H1 (cell line): ENCODE results near the gene TINAG. TPM values are rescaled to one million over a fixed set of nuclear protein-coding genes. Genes with fewer than 3 reads are reported as not detected.

ENCODE experiments used
- CTCF ChIA-PET: fragments of 300-600 bp; sonication (Branson Sonifier 250); formaldehyde crosslinking; loops from one replicate; lab custom pipeline; 2021; ENCODE audit not compliant: partially characterized antibody; lab: Charles Lee
- POLR2A ChIA-PET: fragments of 300-600 bp; sonication (Branson Sonifier 250); formaldehyde crosslinking; loops from one replicate; lab custom pipeline; 2021; ENCODE audit warnings: inconsistent platforms; ENCODE audit not compliant: partially characterized antibody; lab: Charles Lee
- DNase-seq, 2 experiments: peaks; one replicate each; pipeline versions ENCODE4 v3.0.0 to v3.0.0-alpha.2; 2010 to 2022; ENCODE audit warnings: low spot score in 2 of 2, low read depth in 1 of 2, mixed read lengths in 1 of 2
- FAIRE-seq: peaks from 2 replicates; lab custom pipeline; 2011; peaks lifted over from hg19 to GRCh38; lab: Jason Lieb, UNC
- H2AFZ ChIP-seq: 2 replicates; pipeline ENCODE4 v1.8.1; 2012; ENCODE audit warnings: low read length, inconsistent platforms
- H2AK5ac ChIP-seq: 2 replicates; pipeline ENCODE4 v1.6.1; 2013; ENCODE audit warnings: low read depth, low read length
- H2BK120ac ChIP-seq: replicated peaks from 2 replicates; pipeline ENCODE3; 2013; ENCODE audit warnings: low read depth, low read length, inconsistent platforms
- H2BK12ac ChIP-seq: 2 replicates; pipeline ENCODE4 v1.6.1; 2013; ENCODE audit warnings: low read depth, low read length
- H2BK15ac ChIP-seq: 2 replicates; pipeline ENCODE4 v1.6.1; 2013; ENCODE audit warnings: low read length
- H2BK20ac ChIP-seq: 2 replicates; pipeline ENCODE4 v1.6.1; 2013; ENCODE audit warnings: low read length
- H2BK5ac ChIP-seq: 2 replicates; pipeline ENCODE4 v1.6.1; 2013; ENCODE audit warnings: low read depth, low read length
- H3K14ac ChIP-seq: 2 replicates; pipeline ENCODE4 v1.6.1; 2013; ENCODE audit warnings: inconsistent platforms; ENCODE audit not compliant: insufficient read length
- H3K18ac ChIP-seq: 2 replicates; pipeline ENCODE4 v1.6.1; 2013; ENCODE audit warnings: low read length; ENCODE audit errors: extremely low read depth
- H3K23ac ChIP-seq: 2 replicates; pipeline ENCODE4 v1.6.1; 2013; ENCODE audit warnings: inconsistent platforms; ENCODE audit not compliant: insufficient read length
- H3K23me2 ChIP-seq: 2 replicates; pipeline ENCODE4 v1.6.1; 2013; ENCODE audit warnings: low read depth, low read length
- H3K27ac ChIP-seq: 2 replicates; pipeline ENCODE4 v1.6.1; 2011; ENCODE audit warnings: low read depth, low read length, inconsistent platforms
- H3K27me3 ChIP-seq, 4 experiments: replicated peaks in 1 of 4; 1 replicate in 1 of 4; 2 replicates in 3 of 4; pipeline versions ENCODE4 v1.6.1 to v1.8.1; 2011 to 2013; ENCODE audit warnings: low read length in 3 of 4, mild to moderate bottlenecking in 3 of 4, inconsistent platforms in 2 of 4, mixed read lengths in 2 of 4, moderate library complexity in 1 of 4; ENCODE audit not compliant: control insufficient read depth in 3 of 4, insufficient read depth in 3 of 4; ENCODE audit errors: extremely low read depth in 1 of 4
- H3K36me3 ChIP-seq, 4 experiments: 2 replicates each; pipeline versions ENCODE4 v1.6.1 to v1.8.1; 2011 to 2013; ENCODE audit warnings: mild to moderate bottlenecking in 4 of 4, low read length in 3 of 4, moderate library complexity in 2 of 4, control low read depth in 1 of 4, inconsistent platforms in 1 of 4; ENCODE audit not compliant: insufficient read depth in 4 of 4, control insufficient read depth in 2 of 4
- H3K4ac ChIP-seq: replicated peaks from 2 replicates; pipeline ENCODE3; 2013; ENCODE audit warnings: low read length, low read depth, mixed read lengths, inconsistent platforms; ENCODE audit not compliant: insufficient read length
- H3K4me1 ChIP-seq, 4 experiments: replicated peaks in 1 of 4; 1 replicate in 1 of 4; 2 replicates in 3 of 4; pipeline versions ENCODE4 v1.6.1 to v1.8.1; 2011 to 2013; ENCODE audit warnings: low read length in 3 of 4, inconsistent platforms in 2 of 4, mixed read lengths in 1 of 4; ENCODE audit not compliant: insufficient read depth in 4 of 4, control insufficient read depth in 3 of 4
- H3K4me2 ChIP-seq, 2 experiments: 2 replicates each; pipeline versions ENCODE4 v1.6.1 to v1.8.1; 2011 to 2013; ENCODE audit warnings: low read depth in 2 of 2, low read length in 2 of 2, control low read depth in 1 of 2, inconsistent platforms in 1 of 2, mild to moderate bottlenecking in 1 of 2; ENCODE audit not compliant: insufficient read depth in 1 of 2
- H3K4me3 ChIP-seq, 4 experiments: fragments of 200-600, 300-600 bp in 1 of 4; sonication (generic), shearing (Covaris generic), sonication (Bioruptor Twin) in 1 of 4; 2 replicates each; pipeline versions ENCODE4 v1.5.1 to v1.8.1; 2011 to 2016; ENCODE audit warnings: low read length in 4 of 4, low read depth in 3 of 4, control low read depth in 2 of 4, inconsistent platforms in 2 of 4, mild to moderate bottlenecking in 2 of 4, mixed read lengths in 1 of 4, moderate library complexity in 1 of 4; ENCODE audit not compliant: insufficient read depth in 2 of 4; ENCODE audit errors: extremely low read depth in 1 of 4
- H3K56ac ChIP-seq: replicated peaks from 2 replicates; pipeline ENCODE3; 2013; ENCODE audit warnings: low read depth, mild to moderate bottlenecking, mixed read lengths, low read length, inconsistent platforms; ENCODE audit not compliant: insufficient read length
- H3K79me1 ChIP-seq: 2 replicates; pipeline ENCODE4 v1.6.1; 2013; ENCODE audit warnings: low read depth, low read length, control low read depth
- H3K79me2 ChIP-seq, 2 experiments: 2 replicates each; pipeline versions ENCODE4 v1.6.1 to v1.8.1; 2012 to 2013; ENCODE audit warnings: low read length in 2 of 2, mild to moderate bottlenecking in 2 of 2, inconsistent platforms in 1 of 2; ENCODE audit not compliant: insufficient read depth in 2 of 2, control insufficient read depth in 1 of 2
- H3K9ac ChIP-seq, 4 experiments: replicated peaks in 1 of 4; 1 replicate in 1 of 4; 2 replicates in 3 of 4; pipeline versions ENCODE4 v1.6.1 to v1.8.1; 2011 to 2013; ENCODE audit warnings: low read depth in 3 of 4, low read length in 3 of 4, control low read depth in 2 of 4, mild to moderate bottlenecking in 2 of 4, moderate library complexity in 2 of 4, inconsistent platforms in 1 of 4; ENCODE audit errors: extremely low read depth in 1 of 4
- H3K9me3 ChIP-seq, 2 experiments: 2 replicates each; pipeline versions ENCODE4 v1.6.1 to v1.8.1; 2012 to 2013; ENCODE audit warnings: mild to moderate bottlenecking in 2 of 2, moderate library complexity in 2 of 2, control low read depth in 1 of 2, inconsistent platforms in 1 of 2, low read depth in 1 of 2, low read length in 1 of 2, mixed read lengths in 1 of 2; ENCODE audit not compliant: insufficient read depth in 2 of 2
- H4K20me1 ChIP-seq, 2 experiments: replicated peaks in 1 of 2; 2 replicates each; pipeline versions ENCODE3 to v1.8.1; 2011 to 2013; ENCODE audit warnings: inconsistent platforms in 2 of 2, low read length in 2 of 2, mild to moderate bottlenecking in 1 of 2; ENCODE audit not compliant: insufficient read depth in 2 of 2, control insufficient read depth in 1 of 2
- H4K5ac ChIP-seq: 2 replicates; pipeline ENCODE4 v1.6.1; 2013; ENCODE audit warnings: low read length, low read depth, mixed read lengths, inconsistent platforms; ENCODE audit not compliant: insufficient read length
- H4K8ac ChIP-seq: 2 replicates; pipeline ENCODE4 v1.8.0; 2013; ENCODE audit warnings: mild to moderate bottlenecking, moderate library complexity, low read length, inconsistent platforms; ENCODE audit not compliant: insufficient read depth; ENCODE audit errors: extremely low read depth
- H4K91ac ChIP-seq: replicated peaks from 2 replicates; pipeline ENCODE3; 2013; ENCODE audit warnings: low read length, mixed read lengths, inconsistent platforms; ENCODE audit not compliant: insufficient read length
- ATF3 ChIP-seq: IDR thresholded peaks from 2 replicates; pipeline ENCODE4 v1.6.1; 2011; ENCODE audit warnings: low read depth, mild to moderate bottlenecking, low read length; ENCODE audit not compliant: insufficient read depth
- JUND ChIP-seq: IDR thresholded peaks from 2 replicates; pipeline ENCODE4 v1.6.1; 2011; ENCODE audit warnings: mild to moderate bottlenecking, improper control_type of control experiment, low read length
- SUZ12 ChIP-seq: fragments of 200-600 bp; sonication (generic); IDR thresholded peaks from 2 replicates; pipeline ENCODE4 v1.6.1; 2012; ENCODE audit warnings: mild to moderate bottlenecking, inconsistent platforms, low read length, moderate library complexity, mixed read lengths
- WGBS, 2 experiments: shearing (Covaris generic) in 1 of 2; methylation state at CpG; one replicate each; pipeline versions ENCODE4 v1.1.6 to v1.1.7; 2013 to 2015; ENCODE audit warnings: low lambda C conversion rate in 2 of 2, mixed read lengths in 2 of 2, inconsistent platforms in 1 of 2, low coverage in 1 of 2, missing lambda C conversion rate in 1 of 2; ENCODE audit not compliant: insufficient replicate concordance in 2 of 2, insufficient coverage in 1 of 2, insufficient read length in 1 of 2; ENCODE audit errors: extremely low coverage in 1 of 2, missing lambda C conversion rate in 1 of 2; 5-methylcytosine and 5-hydroxymethylcytosine counted together
- polyA plus RNA-seq, 7 experiments: library from polyadenylated mRNA; depleted of rRNA in 3 of 7; stranded (reverse) in 5 of 7; unstranded in 2 of 7; fragments of >200 nt in 5 of 7; fragments of 200-250 nt in 2 of 7; gene quantifications; 1 replicate in 5 of 7; 2 replicates in 1 of 7; 4 replicates in 1 of 7; pipeline versions ENCODE4 v1.2.1 to v1.2.3, GENCODE V29; 2011 to 2013; ENCODE audit warnings: missing spikeins in 2 of 7, mixed read lengths in 2 of 7
- total RNA-seq: library from RNA; stranded (reverse); fragmentation: NEBNext Ultra II Directional; extraction: Animal tissue kit (Norgen Biotek cat#: 25700); gene quantifications from 2 replicates; pipeline ENCODE4 v1.2.1, GENCODE V29; 2021

The TINAG gene
- total and polyA plus RNA-seq, 2 of the 8 experiments (the other 6 are each of a cell fraction or from before 2014, with no cell fraction given): not detected

- H3K4ac ChIP-seq: no peak overlapping the region
- H3K4me1 ChIP-seq: no peaks in the 10 kb centered on the region
- no peaks in the 10 kb centered on the region for H3K79me2 ChIP-seq
- no peak overlapping the region for H2BK12ac ChIP-seq
- H4K91ac ChIP-seq: no peak overlapping the region
- no peak overlapping the region for H3K9ac ChIP-seq
- H3K27me3 ChIP-seq: peaks cover 0 to 1% (median 0%) of the 10 kb centered on the region in 4 experiments; a peak in 1 of 7 replicates
- no peak overlapping the region for H4K5ac ChIP-seq
- H3K79me1 ChIP-seq: no peaks in the 10 kb centered on the region
- no peak overlapping the region for H3K23ac ChIP-seq
- no peak overlapping the region for H2AK5ac ChIP-seq
- no peaks in the 10 kb centered on the region for H3K36me3 ChIP-seq
- no peak overlapping the region for H2BK120ac ChIP-seq
- no peak overlapping the region for H3K56ac ChIP-seq
- H4K20me1 ChIP-seq: no peaks in the 10 kb centered on the region
- no peak for DNase-seq
- CTCF ChIA-PET: no interaction called here
- H2AFZ ChIP-seq: no peak overlapping the region
- H3K23me2 ChIP-seq: no peaks in the 10 kb centered on the region
- FAIRE-seq: peak; percentile 39
- H4K8ac ChIP-seq: no peak overlapping the region
- H2BK20ac ChIP-seq: no peak overlapping the region
- no peak overlapping the region for H3K4me3 ChIP-seq
- no peak overlapping the region for H2BK15ac ChIP-seq
- POLR2A ChIA-PET: no interaction called here
- 93% methylated on average over 2 of the region's 2 CpGs; no CpG with 5 or more reads in 1 of the 2 experiments for WGBS, 2 experiments
- H3K18ac ChIP-seq: no peak overlapping the region
- H3K14ac ChIP-seq: no peak overlapping the region
- H3K4me2 ChIP-seq: no peak overlapping the region
- H3K9me3 ChIP-seq: no peaks in the 10 kb centered on the region
- no peak overlapping the region for H3K27ac ChIP-seq
- H2BK5ac ChIP-seq: no peak overlapping the region
- TF ChIP-seq ATF3 (no peak), JUND (peak; percentile 76; the same call in 1 of the 2 replicates), SUZ12 (no peak)
- TF ChIP-seq, all 59 proteins: peak for 1
Measured at GRCh38 chr6:54335871-54336270, 27.6 kb downstream of the TINAG start.
